ENCODE measurements around the gene BCL7C. TPM values are rescaled to one million over a fixed set of nuclear protein-coding genes. Genes with fewer than 3 reads are reported as not detected.

Gene BCL7C
- total RNA-seq, 1 experiment from 2014 or later, result 28.2 TPM

DNA sequence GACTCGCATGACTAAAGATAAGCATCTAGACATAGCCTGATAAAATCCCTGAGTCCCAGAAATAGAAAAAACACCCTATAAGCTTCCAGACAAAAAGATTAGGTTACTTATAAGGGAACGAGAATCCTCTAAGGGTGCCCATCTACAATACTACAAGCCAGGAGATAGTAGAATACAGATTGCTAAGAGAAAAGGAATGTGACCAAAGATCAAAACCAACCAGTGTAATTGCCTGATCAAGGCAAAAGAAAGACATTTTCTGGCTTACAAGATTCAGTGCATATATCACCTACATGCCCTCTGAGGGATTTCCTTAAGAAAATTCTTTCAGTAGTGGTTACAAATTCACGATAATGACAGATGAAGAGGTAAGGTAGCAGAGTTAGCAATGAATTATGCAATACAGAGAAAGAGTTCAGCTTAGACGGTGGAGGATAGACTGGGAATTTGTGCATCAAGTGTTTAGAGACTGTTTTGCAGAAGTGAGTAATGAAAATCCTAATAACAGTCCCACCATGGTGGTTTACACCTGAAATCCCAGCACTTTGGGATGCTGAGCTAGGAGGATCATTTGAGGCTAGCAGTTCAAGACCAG lies 35.0 kb downstream of the BCL7C start:
- Histone ChIP-seq H3K9me3 (ENCODE audit: low read depth, low read length, poor library complexity, severe bottlenecking) (no peaks in the 10 kb centered on the region), H3K4me3 (ENCODE audit: low read depth, low read length, poor library complexity, severe bottlenecking) (no peak overlapping the region), H3K27me3 (replicated peaks; ENCODE audit: insufficient read depth, low read depth, low read length, poor library complexity) (no peaks in the 10 kb centered on the region), H3K36me3 (ENCODE audit: insufficient read depth, low read length, poor library complexity, severe bottlenecking) (no peaks in the 10 kb centered on the region), H3K4me1 (ENCODE audit: insufficient read depth, low read length, poor library complexity, severe bottlenecking) (no peaks in the 10 kb centered on the region), H3K27ac (ENCODE audit: low read depth, low read length, poor library complexity, severe bottlenecking) (no peak overlapping the region)
- intact Hi-C loops (cut with micrococcal nuclease; ENCODE audit: unreplicated experiment), result no loop called here
- no TSS peak for BruUV-seq (replicated peaks)
- TF ChIP-seq, protein P1, sequence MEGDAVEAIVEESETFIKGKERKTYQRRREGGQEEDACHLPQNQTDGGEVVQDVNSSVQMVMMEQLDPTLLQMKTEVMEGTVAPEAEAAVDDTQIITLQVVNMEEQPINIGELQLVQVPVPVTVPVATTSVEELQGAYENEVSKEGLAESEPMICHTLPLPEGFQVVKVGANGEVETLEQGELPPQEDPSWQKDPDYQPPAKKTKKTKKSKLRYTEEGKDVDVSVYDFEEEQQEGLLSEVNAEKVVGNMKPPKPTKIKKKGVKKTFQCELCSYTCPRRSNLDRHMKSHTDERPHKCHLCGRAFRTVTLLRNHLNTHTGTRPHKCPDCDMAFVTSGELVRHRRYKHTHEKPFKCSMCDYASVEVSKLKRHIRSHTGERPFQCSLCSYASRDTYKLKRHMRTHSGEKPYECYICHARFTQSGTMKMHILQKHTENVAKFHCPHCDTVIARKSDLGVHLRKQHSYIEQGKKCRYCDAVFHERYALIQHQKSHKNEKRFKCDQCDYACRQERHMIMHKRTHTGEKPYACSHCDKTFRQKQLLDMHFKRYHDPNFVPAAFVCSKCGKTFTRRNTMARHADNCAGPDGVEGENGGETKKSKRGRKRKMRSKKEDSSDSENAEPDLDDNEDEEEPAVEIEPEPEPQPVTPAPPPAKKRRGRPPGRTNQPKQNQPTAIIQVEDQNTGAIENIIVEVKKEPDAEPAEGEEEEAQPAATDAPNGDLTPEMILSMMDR (conservative IDR thresholded peaks at IDR 0.05; ENCODE audit: low read depth, low read length), result no peak
- TF ChIP-seq EZH2 (IDR thresholded peaks at IDR 0.05; ENCODE audit: borderline replicate concordance, low read depth, low read length, poor library complexity, severe bottlenecking), result no peak
- CTCF ChIA-PET, result no interaction called here
- POLR2A ChIA-PET (ENCODE audit: low non-redundant PET), result no interaction called here
- DNase-seq (ENCODE audit: low spot score), result no peak

DNA sequence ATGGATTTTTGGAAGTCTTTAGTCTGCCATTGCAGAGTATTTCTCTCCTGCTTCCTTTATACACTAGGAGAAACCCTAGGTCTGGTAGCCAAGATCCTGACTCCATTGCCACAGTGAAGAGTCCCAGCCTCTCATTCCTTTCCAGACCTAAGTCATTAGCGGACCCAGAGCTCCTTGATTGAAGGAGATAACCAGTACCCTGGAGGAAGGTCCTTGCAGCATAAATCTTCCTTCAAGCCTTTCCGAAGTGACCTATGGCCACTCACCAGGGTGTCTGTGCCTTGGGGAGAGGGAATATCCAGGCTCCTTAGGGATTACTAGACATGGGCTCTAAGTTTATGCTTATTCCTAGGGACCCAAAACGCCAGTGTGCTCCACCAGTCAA lies 35.8 kb downstream of the BCL7C start:
- H3K27ac ChIP-seq (ENCODE audit: low read depth, low read length, poor library complexity, severe bottlenecking), result no peak overlapping the region
- no peak overlapping the region for H3K4me3 ChIP-seq (ENCODE audit: low read depth, low read length, poor library complexity, severe bottlenecking)
- intact Hi-C loops (cut with micrococcal nuclease; ENCODE audit: unreplicated experiment), result no loop called here
- TF ChIP-seq EZH2 (IDR thresholded peaks at IDR 0.05; ENCODE audit: borderline replicate concordance, low read depth, low read length, poor library complexity, severe bottlenecking), result no peak
- TF ChIP-seq, protein P1 (conservative IDR thresholded peaks at IDR 0.05; ENCODE audit: low read depth, low read length), result no peak
- ChIA-PET CTCF (no interaction called here), POLR2A (ENCODE audit: low non-redundant PET) (no interaction called here)
- H3K9me3 ChIP-seq (ENCODE audit: low read depth, low read length, poor library complexity, severe bottlenecking), result no peaks in the 10 kb centered on the region
- H3K36me3 ChIP-seq (ENCODE audit: insufficient read depth, low read length, poor library complexity, severe bottlenecking), result no peaks in the 10 kb centered on the region
- H3K4me1 ChIP-seq (ENCODE audit: insufficient read depth, low read length, poor library complexity, severe bottlenecking), result no peaks in the 10 kb centered on the region
- no peaks in the 10 kb centered on the region for H3K27me3 ChIP-seq (replicated peaks; ENCODE audit: insufficient read depth, low read depth, low read length, poor library complexity)
- DNase-seq (ENCODE audit: low spot score), result no peak
- BruUV-seq (replicated peaks), result no TSS peak

DNA sequence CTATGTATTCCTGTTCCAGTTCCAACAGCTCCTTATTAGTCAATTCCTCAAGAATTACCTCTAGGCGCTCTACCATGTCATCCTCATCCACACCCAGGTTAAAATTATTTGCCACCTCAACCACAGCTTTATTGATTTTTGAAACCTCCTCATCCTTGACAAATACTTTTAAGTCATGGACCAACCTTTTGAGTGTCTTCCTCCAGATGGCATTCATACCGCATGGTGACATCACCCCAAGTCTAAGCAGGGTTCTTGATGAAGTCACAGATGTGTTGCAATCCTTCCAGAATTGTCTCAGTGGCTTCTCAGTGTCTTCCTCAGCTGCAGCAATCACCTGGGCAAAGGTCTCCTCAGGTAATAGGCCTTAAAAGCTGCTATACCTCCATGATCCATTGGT lies 40.1 kb downstream of the BCL7C start:
- Histone ChIP-seq H3K9me3 (ENCODE audit: low read depth, low read length, poor library complexity, severe bottlenecking) (no peaks in the 10 kb centered on the region), H3K4me1 (ENCODE audit: insufficient read depth, low read length, poor library complexity, severe bottlenecking) (no peaks in the 10 kb centered on the region), H3K27ac (ENCODE audit: low read depth, low read length, poor library complexity, severe bottlenecking) (no peak overlapping the region), H3K36me3 (ENCODE audit: insufficient read depth, low read length, poor library complexity, severe bottlenecking) (no peaks in the 10 kb centered on the region), H3K27me3 (replicated peaks; ENCODE audit: insufficient read depth, low read depth, low read length, poor library complexity) (no peaks in the 10 kb centered on the region), H3K4me3 (ENCODE audit: low read depth, low read length, poor library complexity, severe bottlenecking) (no peak overlapping the region)
- BruUV-seq (replicated peaks), result no TSS peak
- intact Hi-C loops (cut with micrococcal nuclease; ENCODE audit: unreplicated experiment), result no loop called here
- DNase-seq (ENCODE audit: low spot score), result no peak
- ChIA-PET CTCF (no interaction called here), POLR2A (ENCODE audit: low non-redundant PET) (no interaction called here)
- TF ChIP-seq, protein P1 (conservative IDR thresholded peaks at IDR 0.05; ENCODE audit: low read depth, low read length), result no peak
- TF ChIP-seq EZH2 (IDR thresholded peaks at IDR 0.05; ENCODE audit: borderline replicate concordance, low read depth, low read length, poor library complexity, severe bottlenecking), result no peak
